ENCODE results near the gene UGDH. TPM values are rescaled to one million over a fixed set of nuclear protein-coding genes. Genes with fewer than 3 reads are reported as not detected.

The UGDH gene
- 76.2 to 77.1 TPM (median 76.6 TPM) in 3 replicates for total RNA-seq

DNA sequence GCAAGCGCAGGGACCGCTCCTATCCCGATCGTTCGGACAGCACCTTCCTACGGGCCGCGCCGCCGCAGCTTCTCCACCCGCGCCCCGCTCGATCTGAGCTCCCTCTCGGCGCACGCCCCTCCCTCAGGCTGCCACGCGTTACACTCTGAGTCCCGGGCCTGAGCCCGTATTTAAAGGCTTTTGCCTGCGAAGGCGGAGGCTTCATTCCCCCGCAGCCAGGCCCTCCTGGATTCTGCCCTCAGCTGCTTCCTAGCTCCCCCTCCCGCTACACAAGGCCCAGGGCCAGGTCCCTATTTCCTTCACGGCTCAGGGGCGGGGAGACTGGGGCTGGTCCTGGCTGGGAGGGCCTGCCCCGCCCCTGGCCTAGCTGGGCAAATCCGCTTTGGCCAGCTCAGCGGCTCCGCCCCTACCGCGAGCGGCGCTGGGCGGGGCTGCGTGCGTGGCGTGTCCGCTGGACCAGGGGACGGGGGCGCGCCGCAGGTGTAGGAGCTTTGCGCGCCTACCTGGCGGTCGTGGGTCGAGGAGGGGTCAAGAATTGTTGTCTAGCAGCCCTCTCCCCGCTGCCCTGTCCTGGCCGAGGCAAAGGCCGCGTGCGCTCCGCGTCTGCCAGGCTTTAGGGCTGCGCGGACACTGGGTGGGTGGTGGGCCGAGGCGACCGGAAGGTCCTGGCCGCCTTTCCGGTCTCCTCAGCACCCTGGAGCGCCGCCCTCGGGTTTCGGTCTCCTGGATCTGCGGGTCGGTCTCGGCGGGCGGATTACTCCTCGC lies at the start of gene UGDH:
UGDH (minus strand) TSS at position 144 of the 765 bp plus-strand sequence. CDS start 5,927 bp downstream, outside the sequence.
- Mint-ChIP-seq H3K27me3 (ENCODE audit: low read depth) (no peaks in the 10 kb centered on the region), H3K36me3 (peaks cover 26% of the 10 kb centered on the region), H3K9me3 (peaks cover 21% of the 10 kb centered on the region), H3K4me3 (peak within 1 kb of the TSS; percentile 99), H3K27ac (peak within 1 kb of the TSS; percentile 99), H3K4me1 (peaks cover 29% of the 10 kb centered on the region)
- TF ChIP-seq, protein P1, sequence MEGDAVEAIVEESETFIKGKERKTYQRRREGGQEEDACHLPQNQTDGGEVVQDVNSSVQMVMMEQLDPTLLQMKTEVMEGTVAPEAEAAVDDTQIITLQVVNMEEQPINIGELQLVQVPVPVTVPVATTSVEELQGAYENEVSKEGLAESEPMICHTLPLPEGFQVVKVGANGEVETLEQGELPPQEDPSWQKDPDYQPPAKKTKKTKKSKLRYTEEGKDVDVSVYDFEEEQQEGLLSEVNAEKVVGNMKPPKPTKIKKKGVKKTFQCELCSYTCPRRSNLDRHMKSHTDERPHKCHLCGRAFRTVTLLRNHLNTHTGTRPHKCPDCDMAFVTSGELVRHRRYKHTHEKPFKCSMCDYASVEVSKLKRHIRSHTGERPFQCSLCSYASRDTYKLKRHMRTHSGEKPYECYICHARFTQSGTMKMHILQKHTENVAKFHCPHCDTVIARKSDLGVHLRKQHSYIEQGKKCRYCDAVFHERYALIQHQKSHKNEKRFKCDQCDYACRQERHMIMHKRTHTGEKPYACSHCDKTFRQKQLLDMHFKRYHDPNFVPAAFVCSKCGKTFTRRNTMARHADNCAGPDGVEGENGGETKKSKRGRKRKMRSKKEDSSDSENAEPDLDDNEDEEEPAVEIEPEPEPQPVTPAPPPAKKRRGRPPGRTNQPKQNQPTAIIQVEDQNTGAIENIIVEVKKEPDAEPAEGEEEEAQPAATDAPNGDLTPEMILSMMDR (IDR thresholded peaks at IDR 0.05; ENCODE audit: unreplicated experiment), result no peak
- DNase-seq (ENCODE audit: low spot score in 2 of 2, unreplicated experiment in 2 of 2), result peak; percentile 92 to 95

DNA sequence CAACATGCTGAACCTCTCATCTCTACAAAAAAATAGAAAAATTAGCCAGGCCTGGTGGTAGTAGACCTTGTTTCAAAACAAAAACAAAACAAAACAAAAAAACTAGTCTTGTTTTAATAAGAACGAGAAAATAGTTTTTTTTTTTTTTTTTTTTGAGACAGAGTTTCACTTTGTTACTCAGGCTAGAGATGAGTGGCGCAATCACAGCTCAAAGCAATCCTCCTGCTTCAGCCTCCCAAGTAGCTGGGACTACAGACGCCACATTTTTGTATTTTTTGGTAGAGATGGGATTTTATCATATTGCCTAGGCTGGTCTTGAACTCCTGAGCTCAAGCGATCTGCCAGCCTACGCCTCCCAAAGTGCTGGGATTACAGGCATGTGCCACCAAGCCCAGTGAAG lies 47.7 kb upstream of the UGDH start:
- H3K27me3 Mint-ChIP-seq (ENCODE audit: low read depth), result no peaks in the 10 kb centered on the region

DNA sequence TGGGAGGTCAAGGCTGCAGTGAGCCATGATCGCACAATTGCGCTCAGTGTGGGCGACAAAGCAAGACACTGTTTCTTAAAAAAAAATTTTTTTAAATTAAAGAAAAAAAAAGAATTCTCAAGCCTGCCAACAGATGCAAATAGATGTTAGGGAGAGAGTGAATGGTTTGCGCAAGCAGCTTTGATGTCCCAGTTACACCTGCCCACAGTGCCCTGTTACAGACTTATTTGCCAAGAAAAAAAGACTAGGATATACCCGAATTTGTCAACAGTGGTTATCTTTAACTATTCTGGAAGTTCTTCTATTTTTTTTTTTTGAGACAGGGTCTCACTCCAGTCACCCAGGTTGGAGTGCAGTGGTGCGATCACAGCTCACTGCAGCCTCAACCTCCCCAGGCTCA lies 44.3 kb upstream of the UGDH start:
- TF ChIP-seq, protein P1 (IDR thresholded peaks at IDR 0.05; ENCODE audit: unreplicated experiment), result no peak
- Mint-ChIP-seq H3K36me3 (no peaks in the 10 kb centered on the region), H3K9me3 (no peaks in the 10 kb centered on the region), H3K4me1 (peaks cover 13% of the 10 kb centered on the region), H3K27ac (no peak overlapping the region), H3K27me3 (ENCODE audit: low read depth) (no peaks in the 10 kb centered on the region), H3K4me3 (no peak overlapping the region)
- no peak for DNase-seq (ENCODE audit: low spot score in 2 of 2, unreplicated experiment in 2 of 2)

More for the DNA sequence above, 47.7 kb upstream of the UGDH start:
- Mint-ChIP-seq H3K4me3 (no peak overlapping the region), H3K9me3 (no peaks in the 10 kb centered on the region), H3K27ac (no peak overlapping the region), H3K36me3 (peaks cover 2% of the 10 kb centered on the region), H3K4me1 (peaks cover 2% of the 10 kb centered on the region)
- DNase-seq (ENCODE audit: low spot score in 2 of 2, unreplicated experiment in 2 of 2), result no peak
- TF ChIP-seq, protein P1 (IDR thresholded peaks at IDR 0.05; ENCODE audit: unreplicated experiment), result no peak

DNA sequence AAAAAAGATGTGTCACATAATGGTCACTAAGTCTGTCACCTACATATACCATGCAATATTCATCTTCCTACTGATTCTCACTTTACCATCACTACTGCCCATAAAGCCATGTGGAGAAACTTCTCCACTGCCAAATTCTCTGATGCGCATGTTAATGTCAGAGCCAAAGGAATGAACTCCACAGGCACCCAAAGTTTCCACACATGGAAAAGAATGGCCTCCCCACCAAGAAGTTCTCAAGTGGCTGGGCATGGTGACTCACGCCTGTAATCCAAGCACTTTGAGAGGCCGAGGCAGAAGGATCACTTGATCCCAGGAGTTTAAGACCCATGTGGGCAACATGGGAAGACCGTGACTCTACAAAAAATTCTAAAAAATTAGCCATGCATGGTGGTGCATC lies 43.8 kb upstream of the UGDH start:
- peaks cover 3% of the 10 kb centered on the region for H3K9me3 Mint-ChIP-seq
- no peak for DNase-seq (ENCODE audit: low spot score in 2 of 2, unreplicated experiment in 2 of 2)
- H3K4me3 Mint-ChIP-seq, result no peak overlapping the region
- TF ChIP-seq, protein P1 (IDR thresholded peaks at IDR 0.05; ENCODE audit: unreplicated experiment), result no peak
- no peak overlapping the region for H3K27ac Mint-ChIP-seq
- no peaks in the 10 kb centered on the region for H3K27me3 Mint-ChIP-seq (ENCODE audit: low read depth)
- H3K4me1 Mint-ChIP-seq, result peaks cover 13% of the 10 kb centered on the region
- H3K36me3 Mint-ChIP-seq, result peaks cover 3% of the 10 kb centered on the region

DNA sequence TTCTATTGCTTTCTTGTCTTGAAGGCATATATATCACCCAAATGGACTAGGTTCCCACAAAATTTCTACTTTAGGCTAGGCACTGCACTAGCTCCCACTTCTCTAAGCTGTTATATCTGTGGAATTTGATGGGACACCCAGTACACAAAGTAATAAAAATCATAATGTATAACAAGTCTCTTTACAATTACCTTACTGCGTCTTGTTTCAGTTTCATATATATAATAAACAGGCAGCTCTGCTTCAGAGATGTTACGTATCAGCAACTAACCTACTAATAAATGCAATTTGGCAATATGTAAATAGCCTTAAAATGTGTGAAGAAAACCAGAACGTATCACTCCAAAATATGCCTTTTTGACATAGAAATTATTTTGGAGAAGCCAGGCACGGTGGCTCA lies 42.0 kb upstream of the UGDH start:
- TF ChIP-seq, protein P1 (IDR thresholded peaks at IDR 0.05; ENCODE audit: unreplicated experiment), result no peak
- Mint-ChIP-seq H3K9me3 (peaks cover 10% of the 10 kb centered on the region), H3K4me3 (no peak overlapping the region), H3K36me3 (peaks cover 17% of the 10 kb centered on the region), H3K4me1 (peaks cover 13% of the 10 kb centered on the region), H3K27me3 (ENCODE audit: low read depth) (no peaks in the 10 kb centered on the region), H3K27ac (no peak overlapping the region)
- no peak for DNase-seq (ENCODE audit: low spot score in 2 of 2, unreplicated experiment in 2 of 2)

All from mesothelial cell of epicardium (in vitro differentiated cells).